Fibroblast of lung (primary cell): ENCODE data around the gene WWOX. TPM values are rescaled to one million over a fixed set of nuclear protein-coding genes. Genes with fewer than 3 reads are reported as not detected.

ENCODE experiments used
- DNase-seq, 2 donors: peaks; one replicate each; pipeline versions ENCODE4 v3.0.0 to v3.0.0-alpha.2; 2010; ENCODE audit warnings: low read depth in 2 of 2
- H2AFZ ChIP-seq: 2 replicates; pipeline ENCODE4 v1.5.1; 2012; ENCODE audit warnings: low read length, control low read depth, inconsistent platforms
- H3K27ac ChIP-seq: 2 replicates; pipeline ENCODE4 v1.5.1; 2011; ENCODE audit warnings: low read length, control low read depth; ENCODE audit not compliant: insufficient read depth
- H3K27me3 ChIP-seq: 2 replicates; pipeline ENCODE4 v1.5.1; 2011; ENCODE audit warnings: mild to moderate bottlenecking, low read length; ENCODE audit not compliant: control insufficient read depth, insufficient read depth
- H3K36me3 ChIP-seq: 2 replicates; pipeline ENCODE4 v1.5.1; 2011; ENCODE audit warnings: low read length; ENCODE audit not compliant: control insufficient read depth, insufficient read depth
- H3K4me1 ChIP-seq: 2 replicates; pipeline ENCODE4 v1.5.1; 2011; ENCODE audit warnings: low read length; ENCODE audit not compliant: control insufficient read depth, insufficient read depth; ENCODE audit errors: extremely low read depth
- H3K4me2 ChIP-seq: 2 replicates; pipeline ENCODE4 v1.5.1; 2011; ENCODE audit warnings: low read length, control low read depth; ENCODE audit not compliant: insufficient read depth; ENCODE audit errors: extremely low read depth
- H3K4me3 ChIP-seq, 4 experiments: fragments of 200-600 bp in 1 of 4; sonication (generic) in 1 of 4; replicated peaks in 1 of 4; 2 replicates each; pipeline ENCODE4 v1.5.1; 2011 to 2016; ENCODE audit warnings: low read length in 4 of 4, low read depth in 3 of 4, mild to moderate bottlenecking in 3 of 4, control low read depth in 2 of 4, inconsistent platforms in 1 of 4, mixed read lengths in 1 of 4; ENCODE audit not compliant: insufficient read depth in 1 of 4; ENCODE audit errors: control extremely low read depth in 1 of 4
- H3K79me2 ChIP-seq: 2 replicates; pipeline ENCODE4 v1.5.1; 2012; ENCODE audit warnings: mild to moderate bottlenecking, low read length, inconsistent platforms; ENCODE audit not compliant: control insufficient read depth, insufficient read depth
- H3K9ac ChIP-seq: 2 replicates; pipeline ENCODE4 v1.5.1; 2011; ENCODE audit warnings: mild to moderate bottlenecking, low read length, control low read depth; ENCODE audit not compliant: insufficient read depth
- H3K9me3 ChIP-seq: 2 replicates; pipeline ENCODE4 v1.5.1; 2012; ENCODE audit warnings: low read depth, low read length; ENCODE audit not compliant: control insufficient read depth, insufficient read depth
- H4K20me1 ChIP-seq: 2 replicates; pipeline ENCODE4 v1.5.1; 2011; ENCODE audit warnings: low read length; ENCODE audit not compliant: control insufficient read depth, insufficient read depth; ENCODE audit errors: extremely low read depth
- EZH2 ChIP-seq: IDR thresholded peaks from 2 replicates; pipeline ENCODE4 v1.5.1; 2012; ENCODE audit warnings: low read length, control low read depth, mild to moderate bottlenecking; ENCODE audit errors: missing control alignments
- polyA plus RNA-seq, 2 donors: library from polyadenylated mRNA; depleted of rRNA in 1 of 2; stranded (reverse) in 1 of 2; unstranded in 1 of 2; fragments of >200 nt; gene quantifications; 2 replicates each; pipeline ENCODE4 v1.2.1, GENCODE V29; 2011 to 2012; ENCODE audit warnings: missing spikeins in 1 of 2
- total RNA-seq: library from RNA; depleted of rRNA; stranded (reverse); fragments of >200 nt; gene quantifications from 2 replicates; pipeline ENCODE4 v1.2.1, GENCODE V29; 2014
- TF ChIP-seq, protein P1 (sequence below), 2 donors: IDR thresholded peaks in 1 of 2; conservative IDR thresholded peaks in 1 of 2; 1 replicate in 1 of 2; 2 replicates in 1 of 2; pipeline ENCODE4 v1.5.1; 2011 to 2012; ENCODE audit warnings: low read length in 2 of 2, control low read depth in 1 of 2, inconsistent platforms in 1 of 2, low read depth in 1 of 2, mild to moderate bottlenecking in 1 of 2

WWOX gene
- total and polyA plus RNA-seq, 2 donors (not counting 1 experiment from before 2014, with no cell fraction given): 5.6 to 16.3 TPM

DNA sequence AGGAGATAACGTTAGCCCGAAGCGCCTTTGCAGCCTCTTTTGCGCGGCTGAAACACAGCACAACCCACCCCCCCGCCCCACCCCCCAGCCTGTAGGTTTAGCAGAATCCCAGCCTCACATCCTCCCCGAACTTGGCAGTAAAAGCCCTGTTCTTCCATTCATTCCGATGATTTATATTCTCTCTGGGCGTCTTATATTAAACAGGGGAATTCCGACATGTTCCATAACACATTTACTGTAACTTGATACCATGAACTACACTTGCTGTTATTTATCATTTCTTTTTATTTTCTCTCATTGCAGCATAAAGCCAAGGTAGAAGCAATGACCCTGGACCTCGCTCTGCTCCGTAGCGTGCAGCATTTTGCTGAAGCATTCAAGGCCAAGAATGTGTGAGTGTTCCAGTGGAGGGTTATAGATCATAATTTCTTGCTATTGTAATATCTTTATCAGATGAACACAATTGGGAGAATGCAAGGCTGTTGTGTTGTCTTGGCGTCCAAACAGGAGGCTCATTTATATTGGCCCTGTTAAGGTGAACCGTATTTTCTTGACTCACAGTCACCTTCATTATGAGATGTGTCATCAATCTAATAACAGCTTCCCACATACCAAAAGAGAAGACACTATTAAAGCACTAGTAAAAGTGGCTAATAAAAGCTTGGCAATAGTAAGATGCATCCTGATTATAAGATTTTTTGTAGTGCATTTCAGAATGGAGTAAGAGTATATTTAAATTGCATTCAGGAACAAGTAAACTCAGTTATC lies 287.3 kb downstream of the WWOX start:
- TF ChIP-seq, protein P1, sequence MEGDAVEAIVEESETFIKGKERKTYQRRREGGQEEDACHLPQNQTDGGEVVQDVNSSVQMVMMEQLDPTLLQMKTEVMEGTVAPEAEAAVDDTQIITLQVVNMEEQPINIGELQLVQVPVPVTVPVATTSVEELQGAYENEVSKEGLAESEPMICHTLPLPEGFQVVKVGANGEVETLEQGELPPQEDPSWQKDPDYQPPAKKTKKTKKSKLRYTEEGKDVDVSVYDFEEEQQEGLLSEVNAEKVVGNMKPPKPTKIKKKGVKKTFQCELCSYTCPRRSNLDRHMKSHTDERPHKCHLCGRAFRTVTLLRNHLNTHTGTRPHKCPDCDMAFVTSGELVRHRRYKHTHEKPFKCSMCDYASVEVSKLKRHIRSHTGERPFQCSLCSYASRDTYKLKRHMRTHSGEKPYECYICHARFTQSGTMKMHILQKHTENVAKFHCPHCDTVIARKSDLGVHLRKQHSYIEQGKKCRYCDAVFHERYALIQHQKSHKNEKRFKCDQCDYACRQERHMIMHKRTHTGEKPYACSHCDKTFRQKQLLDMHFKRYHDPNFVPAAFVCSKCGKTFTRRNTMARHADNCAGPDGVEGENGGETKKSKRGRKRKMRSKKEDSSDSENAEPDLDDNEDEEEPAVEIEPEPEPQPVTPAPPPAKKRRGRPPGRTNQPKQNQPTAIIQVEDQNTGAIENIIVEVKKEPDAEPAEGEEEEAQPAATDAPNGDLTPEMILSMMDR (conservative IDR thresholded peaks at IDR 0.05 in 1 of 2, IDR thresholded peaks at IDR 0.05 in 1 of 2; ENCODE audit: low read depth in 1 of 2, low read length in 2 of 2): no peak
- no peak for TF ChIP-seq EZH2
- no peaks in the 10 kb centered on the region for H3K4me1 ChIP-seq
- no peaks in the 10 kb centered on the region for H3K9me3 ChIP-seq
- H3K27ac ChIP-seq: no peak overlapping the region
- DNase-seq: peak in 1 of 2 donors; percentile 19
- H2AFZ ChIP-seq: no peak overlapping the region
- no peaks in the 10 kb centered on the region for H3K79me2 ChIP-seq
- no peak overlapping the region for H3K4me2 ChIP-seq
- no peak overlapping the region for H3K4me3 ChIP-seq
- no peaks in the 10 kb centered on the region for H3K27me3 ChIP-seq
- H3K9ac ChIP-seq: no peak overlapping the region
- no peaks in the 10 kb centered on the region for H4K20me1 ChIP-seq
- no peaks in the 10 kb centered on the region for H3K36me3 ChIP-seq

DNA sequence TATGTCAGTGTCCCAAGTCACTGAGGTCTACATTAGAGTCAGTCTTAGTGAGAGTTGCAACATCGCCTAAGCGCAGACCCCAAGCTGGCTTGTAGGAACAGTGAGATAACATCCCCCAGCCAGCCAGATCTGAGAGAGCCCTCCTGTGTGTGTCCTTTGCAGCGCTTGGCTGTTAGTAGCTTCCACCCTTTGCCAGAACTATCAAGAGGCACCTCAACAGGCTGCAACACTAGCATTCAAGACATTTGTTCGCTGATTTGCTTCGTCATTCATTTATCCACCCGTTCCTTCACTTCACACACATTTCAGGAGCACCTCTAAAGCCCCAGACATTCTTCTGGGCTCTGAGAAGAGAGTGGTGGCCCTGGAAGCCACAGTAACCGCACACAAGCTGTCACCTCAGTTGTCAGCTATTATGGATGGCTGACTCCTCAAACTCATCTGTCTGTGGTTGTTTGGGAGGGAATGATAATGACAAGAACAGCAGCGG lies 289.6 kb downstream of the WWOX start:
- no peaks in the 10 kb centered on the region for H3K79me2 ChIP-seq
- DNase-seq: no peak
- no peak overlapping the region for H3K27ac ChIP-seq
- no peak overlapping the region for H3K4me2 ChIP-seq
- no peaks in the 10 kb centered on the region for H4K20me1 ChIP-seq
- no peaks in the 10 kb centered on the region for H3K36me3 ChIP-seq
- TF ChIP-seq EZH2: no peak
- TF ChIP-seq, protein P1 (conservative IDR thresholded peaks at IDR 0.05 in 1 of 2, IDR thresholded peaks at IDR 0.05 in 1 of 2; ENCODE audit: low read depth in 1 of 2, low read length in 2 of 2): no peak
- H3K9me3 ChIP-seq: no peaks in the 10 kb centered on the region
- no peaks in the 10 kb centered on the region for H3K4me1 ChIP-seq
- no peak overlapping the region for H3K9ac ChIP-seq
- no peaks in the 10 kb centered on the region for H3K27me3 ChIP-seq
- H2AFZ ChIP-seq: no peak overlapping the region
- no peak overlapping the region for H3K4me3 ChIP-seq

DNA sequence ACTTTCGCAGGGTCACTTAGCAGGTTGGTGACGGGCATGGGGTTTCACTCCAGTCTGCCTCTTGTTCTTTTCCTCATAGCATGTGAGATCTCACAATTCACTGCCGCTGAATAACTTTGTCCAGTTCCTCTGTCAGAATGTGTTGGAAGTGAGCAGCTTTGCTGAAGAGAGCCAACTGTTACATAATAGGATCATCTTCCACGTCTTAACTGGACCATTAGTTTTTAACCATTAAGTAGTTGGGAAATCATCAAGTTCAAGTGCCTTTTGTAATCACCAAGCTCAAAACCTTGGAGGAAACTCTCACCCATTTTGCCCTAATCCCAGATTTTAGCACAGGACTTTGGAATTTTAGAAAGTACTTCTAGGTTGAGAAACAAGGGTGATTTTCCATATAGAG lies 290.6 kb downstream of the WWOX start:
- TF ChIP-seq EZH2: no peak
- TF ChIP-seq, protein P1 (conservative IDR thresholded peaks at IDR 0.05 in 1 of 2, IDR thresholded peaks at IDR 0.05 in 1 of 2; ENCODE audit: low read depth in 1 of 2, low read length in 2 of 2): no peak
- no peak overlapping the region for H2AFZ ChIP-seq
- H3K4me2 ChIP-seq: no peak overlapping the region
- H3K9me3 ChIP-seq: no peaks in the 10 kb centered on the region
- no peaks in the 10 kb centered on the region for H3K4me1 ChIP-seq
- no peaks in the 10 kb centered on the region for H3K36me3 ChIP-seq
- no peak overlapping the region for H3K9ac ChIP-seq
- no peak overlapping the region for H3K4me3 ChIP-seq
- H3K27me3 ChIP-seq: no peaks in the 10 kb centered on the region
- H3K27ac ChIP-seq: no peak overlapping the region
- peak in 1 of 2 donors; percentile 12 for DNase-seq
- no peaks in the 10 kb centered on the region for H3K79me2 ChIP-seq
- no peaks in the 10 kb centered on the region for H4K20me1 ChIP-seq
